ENCODE results near the gene NBEA.

GRCh38 chr13:35342440-35342839 lies 400.4 kb downstream of the NBEA start:
- no peak for TF ChIP-seq POLR2A (IDR thresholded peaks at IDR 0.05)
- TF ChIP-seq CTCF (IDR thresholded peaks at IDR 0.05) = no peak
